ACHN (cell line): ENCODE results near the gene CNGB1.
A peak's percentile ranks its signal among the peaks of the same experiment; 100 is the strongest.
"Not testable (repeated sequence)": the region's sequence is repeated elsewhere in the genome, so short reads cannot be mapped to it uniquely, and the experiment has no call there.

Experiments used
- DNase-seq: peaks from one replicate; pipeline ENCODE4 v3.0.0-alpha.2; 2015
- in situ Hi-C: cut with HindIII; loops from 2 replicates; pipeline ENCODE4 v1.10.0; 2017; ENCODE audit warnings: low sequenced_read_pairs, low pct_ligation_motif_present, low pct_unique_long_range_greater_than_20kb

Gene CNGB1

DNA sequence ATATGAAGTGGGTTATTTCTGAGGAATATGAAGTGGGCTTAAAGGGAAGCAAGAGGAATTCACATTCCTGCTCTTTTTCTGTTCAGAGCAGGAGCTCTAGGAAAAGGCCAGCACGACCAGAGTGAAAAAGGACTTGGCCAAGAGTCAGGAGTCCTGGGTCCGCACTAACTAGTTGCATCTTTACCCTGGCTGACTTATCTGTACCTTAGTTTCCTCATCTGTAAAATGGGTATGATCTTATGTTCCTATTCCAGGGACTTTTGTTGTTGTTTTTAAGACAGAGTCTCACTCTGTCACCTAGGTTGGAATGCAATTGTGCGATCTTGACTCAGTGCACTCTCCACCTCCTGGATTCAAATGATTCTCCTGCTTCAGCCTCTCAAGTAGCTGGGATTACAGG is 52.5 kb downstream of the CNGB1 start:
- DNase-seq, result no peak
- in situ Hi-C loops, result no loop called here

GRCh38 chr16:57917929-57918328 is 53.0 kb downstream of the CNGB1 start:
- in situ Hi-C loops, DNase-seq: not testable (repeated sequence)

- DNase-seq, in situ Hi-C loops: not testable (repeated sequence)
These were observed 53.4 kb downstream of the CNGB1 start for GRCh38 chr16:57917489-57917888.

DNA sequence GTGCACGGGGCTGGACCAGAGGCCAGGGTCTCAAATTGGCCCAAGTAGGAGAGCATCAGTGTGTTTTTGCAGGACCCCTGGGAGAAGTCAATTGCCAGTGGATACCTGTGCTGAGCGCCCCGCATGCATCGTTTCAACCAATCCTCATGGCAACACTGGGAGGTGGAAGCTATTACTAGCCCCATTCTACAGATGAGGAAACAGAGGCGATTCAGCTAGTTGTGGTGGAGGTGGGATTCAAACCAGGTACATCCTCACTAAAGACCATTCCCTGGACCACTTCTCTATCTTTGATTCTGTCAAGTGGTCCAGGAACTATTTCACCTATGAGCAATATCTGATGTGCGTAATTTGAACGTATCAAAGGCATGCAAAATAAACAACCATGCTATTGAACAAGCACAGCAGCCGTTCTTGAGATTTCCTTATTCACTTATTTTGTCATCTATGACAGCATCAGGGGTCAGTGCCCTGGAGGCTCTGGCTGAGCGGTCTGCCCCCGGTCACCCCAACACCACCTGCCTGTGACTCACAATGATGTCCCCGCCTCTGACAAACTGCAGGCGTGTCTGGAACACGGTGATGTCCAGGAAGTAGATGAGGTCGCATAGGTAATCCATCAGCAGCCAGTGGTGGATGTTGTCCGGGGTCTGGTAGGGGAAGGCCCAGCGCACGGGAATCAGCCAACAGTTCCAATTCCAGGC is 54.0 kb downstream of the CNGB1 start:
- peak; percentile 30 for DNase-seq
- in situ Hi-C loops, result no loop called here

DNA sequence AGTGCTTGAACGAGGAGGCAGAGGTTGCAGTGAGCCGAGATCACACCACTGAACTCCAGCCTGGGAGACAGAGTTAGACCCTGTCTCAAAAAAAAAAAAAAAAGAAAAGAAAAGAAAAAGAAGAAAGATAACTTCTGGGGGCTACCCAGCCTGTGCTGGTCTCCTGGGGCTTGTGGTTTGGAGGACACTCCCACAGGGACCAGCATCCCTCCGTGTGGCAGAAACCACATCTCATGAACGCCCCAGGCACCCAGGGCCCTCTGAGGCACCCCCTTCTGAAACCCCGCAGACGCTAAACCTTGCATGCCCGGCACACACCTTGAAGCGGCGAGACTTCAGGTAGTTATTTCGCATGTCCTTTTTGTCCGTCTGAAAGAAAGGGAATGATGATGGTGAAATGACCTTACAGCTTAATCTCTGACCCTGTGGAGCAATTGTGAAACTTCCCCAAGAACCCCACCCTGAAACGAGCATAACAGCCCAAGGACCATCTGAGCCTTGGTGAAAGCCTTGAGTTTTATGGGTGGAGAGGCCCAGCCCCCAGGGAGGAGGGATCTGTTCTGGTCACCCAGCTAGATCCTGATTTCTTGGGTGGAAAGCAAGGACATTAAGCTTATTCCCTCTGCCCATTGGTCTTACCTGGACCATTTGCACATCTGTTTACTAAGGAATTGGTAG is 55.0 kb downstream of the CNGB1 start:
- in situ Hi-C loops, result no loop called here
- DNase-seq, result no peak

DNA sequence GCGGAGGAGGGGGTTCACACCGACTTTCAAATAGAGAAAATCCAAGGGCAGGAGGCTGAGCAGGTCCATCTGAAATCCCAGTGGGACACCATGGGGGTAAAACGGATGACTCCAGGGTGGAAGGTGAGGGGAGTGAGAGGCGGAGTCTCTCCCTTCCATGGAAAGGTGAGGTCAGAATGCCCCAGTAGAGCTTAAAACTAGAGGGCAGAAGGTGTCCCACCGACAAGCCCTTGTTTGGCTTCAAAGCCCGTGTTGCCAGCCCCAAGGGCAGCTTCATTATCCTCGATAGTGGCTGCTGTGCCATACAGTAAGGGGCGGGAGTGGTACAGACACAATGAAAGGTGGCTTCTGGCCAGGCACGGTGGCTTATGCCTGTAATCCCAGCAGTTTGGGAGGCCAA is 55.7 kb downstream of the CNGB1 start:
- in situ Hi-C loops, result no loop called here
- no peak for DNase-seq

DNA sequence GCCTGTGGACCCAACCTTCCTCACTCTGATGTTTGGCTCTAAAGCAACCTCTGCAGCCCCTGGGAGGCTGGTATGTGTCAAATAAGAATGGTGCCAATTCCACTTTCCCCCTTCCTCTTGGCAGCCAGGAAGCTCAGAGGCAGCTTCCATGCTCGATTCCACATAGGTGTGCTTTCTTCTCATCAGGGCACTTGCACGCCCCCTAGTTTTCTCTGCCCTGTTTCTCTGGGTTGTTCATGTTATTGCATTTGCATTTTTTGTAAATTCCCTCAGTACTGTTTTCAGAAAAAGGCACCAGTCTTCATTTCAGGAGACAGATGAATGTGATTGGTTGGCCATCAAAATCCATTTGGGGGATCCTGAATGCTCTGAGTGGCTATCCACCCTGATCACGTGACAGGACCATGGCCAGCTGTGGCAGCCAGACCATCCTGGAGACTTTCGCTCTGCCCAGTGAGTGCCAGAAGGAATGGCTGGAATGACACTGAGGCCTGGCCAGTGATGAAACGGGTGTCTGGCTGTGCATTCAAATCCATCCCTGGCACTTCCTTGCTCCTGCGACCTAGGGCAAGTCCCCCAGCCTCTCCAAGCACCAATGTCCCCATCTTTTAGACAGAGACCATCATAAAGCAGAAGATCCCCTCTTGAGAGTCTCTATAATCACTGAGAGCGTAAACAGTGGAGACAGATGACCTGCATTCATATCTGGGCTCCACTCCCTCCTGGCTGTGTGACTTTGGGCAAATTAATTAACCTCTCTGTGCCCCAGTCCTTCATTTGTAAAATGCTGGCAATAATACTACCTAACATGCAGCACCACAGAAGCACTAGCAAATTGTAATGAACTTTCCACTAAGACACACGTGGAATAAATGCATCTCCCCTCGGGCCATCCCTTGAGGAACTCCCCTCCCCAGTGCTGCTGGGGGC is 56.4 kb downstream of the CNGB1 start:
- in situ Hi-C loops, result no loop called here
- no peak for DNase-seq

DNA sequence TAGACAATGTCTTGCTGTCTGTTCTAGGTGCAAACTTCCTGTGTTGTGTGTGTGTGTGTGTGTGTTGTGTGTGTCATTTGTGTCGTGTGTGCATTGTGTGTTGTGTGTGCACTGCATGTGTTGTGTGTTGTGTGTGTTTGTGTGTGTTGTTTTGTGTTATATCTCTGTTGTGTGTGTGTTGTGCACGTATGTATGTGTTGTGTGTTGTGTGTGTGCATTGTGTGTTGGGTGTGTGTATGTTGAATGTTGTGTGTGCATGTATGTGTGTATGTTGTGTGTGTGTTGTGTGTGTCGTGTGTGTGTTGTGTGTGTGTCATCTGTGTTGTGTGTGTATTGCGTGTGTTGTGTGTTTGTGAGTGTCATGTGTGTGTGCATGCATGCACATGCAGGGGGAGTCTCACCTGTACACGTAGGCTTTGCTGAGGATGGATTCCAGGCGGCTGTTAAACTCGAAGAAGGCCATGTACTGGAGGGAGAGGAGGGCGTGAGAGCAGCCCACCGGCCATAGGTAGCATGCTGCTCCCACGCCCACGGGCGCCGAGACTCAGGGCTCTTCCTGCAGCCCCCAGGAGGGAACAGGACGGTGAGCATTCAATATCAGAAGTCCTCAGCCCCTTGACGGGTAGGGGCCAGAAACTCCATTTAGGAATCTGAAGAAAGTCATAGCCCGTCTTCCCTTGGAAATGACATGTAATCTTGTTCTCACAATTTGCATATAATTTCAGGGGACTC is 58.2 kb downstream of the CNGB1 start:
- DNase-seq, result no peak
- in situ Hi-C loops, result no loop called here

DNA sequence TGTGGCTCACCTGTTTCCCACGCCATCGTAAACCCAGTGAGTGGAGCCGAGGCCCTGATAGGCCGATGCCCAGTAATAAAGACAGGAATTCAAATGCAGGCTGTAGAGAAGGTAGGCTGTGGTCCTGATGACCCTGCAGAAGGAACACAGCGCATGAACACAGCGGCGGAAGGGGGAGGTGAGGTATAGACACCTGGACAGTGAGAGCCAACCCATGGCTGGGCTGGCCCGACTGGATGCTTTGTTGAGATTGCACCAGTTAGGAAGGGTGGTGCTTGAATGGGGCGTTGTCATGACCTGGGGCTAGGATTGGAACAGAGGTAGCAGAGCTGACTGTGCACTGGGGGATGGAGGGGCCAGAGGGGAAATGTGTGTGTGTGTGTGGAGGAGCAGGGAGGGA is 59.2 kb downstream of the CNGB1 start:
- DNase-seq, result no peak
- in situ Hi-C loops, result no loop called here

GRCh38 chr16:57910696-57911095 is 60.2 kb downstream of the CNGB1 start:
- in situ Hi-C loops, result no loop called here
- DNase-seq, result no peak

DNA sequence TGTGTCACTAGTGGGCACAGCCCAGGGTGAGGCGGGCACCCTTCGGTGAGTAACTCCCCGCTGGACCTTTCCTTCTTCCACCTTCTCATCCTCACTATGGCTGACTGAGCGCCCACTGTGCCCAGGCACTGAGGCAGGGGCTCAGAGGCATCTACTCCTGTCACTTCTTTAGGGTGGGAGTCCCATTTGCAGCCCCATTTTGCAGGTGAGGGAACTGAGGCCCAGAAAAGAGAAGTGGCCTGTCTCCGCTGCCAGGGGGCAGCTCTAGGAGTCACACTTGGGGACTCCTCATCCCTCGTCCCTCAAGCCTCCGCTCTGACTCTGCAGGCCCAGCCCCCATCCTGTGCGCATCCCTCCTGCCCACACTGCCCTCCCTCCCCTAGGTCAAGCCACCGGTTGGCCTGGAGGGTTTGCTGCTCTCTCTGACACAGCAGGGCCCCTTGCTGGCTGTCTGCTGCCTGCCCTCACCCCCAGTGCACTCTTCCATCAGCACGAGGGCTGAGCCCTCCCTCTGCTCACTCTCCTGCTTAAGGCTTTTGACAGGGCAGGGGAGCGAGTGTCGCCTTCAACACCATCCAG is 62.4 kb downstream of the CNGB1 start:
- DNase-seq, result no peak
- in situ Hi-C loops, result no loop called here

DNA sequence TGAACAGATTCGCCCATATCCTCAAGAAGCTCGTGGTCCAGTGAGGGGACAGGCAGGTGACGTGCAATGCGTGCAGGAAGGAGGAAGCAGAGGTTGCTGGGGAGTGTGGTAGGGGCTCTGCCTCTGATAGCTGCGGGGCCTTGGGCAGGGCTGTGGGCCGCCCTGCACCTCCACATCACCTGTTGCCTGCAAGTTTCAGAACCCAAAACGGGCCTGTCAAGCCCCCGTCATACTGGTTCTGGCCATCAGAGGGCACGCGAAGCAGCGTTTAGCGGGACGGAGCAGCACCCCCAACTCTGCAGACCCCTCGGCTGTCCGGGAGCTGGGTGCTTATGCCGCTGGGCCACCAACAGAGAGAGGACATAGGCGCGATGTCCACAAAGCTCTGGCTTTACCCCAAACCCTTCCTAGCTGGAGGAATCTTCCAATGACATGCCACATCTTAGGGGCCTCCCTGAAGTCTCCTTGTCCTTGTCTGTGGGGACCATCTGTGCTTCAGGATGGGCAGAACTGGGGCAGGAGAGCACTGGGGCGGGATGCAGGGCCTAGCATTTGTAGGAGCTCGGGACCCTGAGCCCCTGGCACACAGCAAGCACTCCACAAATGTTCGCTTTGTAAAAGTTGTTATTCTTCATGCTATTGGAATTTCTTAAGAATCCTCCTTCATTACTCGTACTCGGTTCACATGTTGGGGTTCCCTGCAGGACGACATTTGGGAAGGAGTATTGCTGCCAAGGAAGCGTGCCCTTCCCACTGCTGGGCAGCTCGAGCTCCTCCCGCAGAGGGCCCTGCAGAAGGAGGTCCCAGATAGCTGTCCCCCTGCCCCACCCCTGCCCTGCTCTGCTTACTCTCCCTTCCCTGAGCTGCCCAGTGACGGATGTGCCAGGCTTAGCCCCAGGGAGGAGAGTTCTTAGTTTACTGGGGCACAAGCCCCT is 64.3 kb downstream of the CNGB1 start:
- no peak for DNase-seq
- in situ Hi-C loops, result no loop called here

DNA sequence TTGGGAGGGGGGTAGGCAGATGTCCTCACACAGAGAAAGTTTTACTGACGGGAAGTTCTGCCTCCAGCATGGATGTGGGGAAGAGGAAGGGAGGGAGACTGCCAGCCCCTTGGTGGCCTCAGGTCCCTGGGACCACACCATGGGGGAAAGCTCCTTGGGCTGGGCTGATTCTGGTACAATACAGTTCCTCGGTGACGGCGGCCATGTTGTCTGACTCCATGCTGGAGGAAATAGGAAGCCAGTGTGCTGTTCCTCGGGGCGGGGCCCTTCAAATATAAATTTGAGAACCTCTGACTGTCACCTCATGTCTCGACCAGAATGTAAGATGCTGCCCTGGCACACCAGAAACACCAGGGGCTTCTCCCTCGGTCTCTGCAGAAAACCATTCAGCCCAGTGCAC is 66.8 kb downstream of the CNGB1 start:
- in situ Hi-C loops, result no loop called here
- DNase-seq, result no peak

DNA sequence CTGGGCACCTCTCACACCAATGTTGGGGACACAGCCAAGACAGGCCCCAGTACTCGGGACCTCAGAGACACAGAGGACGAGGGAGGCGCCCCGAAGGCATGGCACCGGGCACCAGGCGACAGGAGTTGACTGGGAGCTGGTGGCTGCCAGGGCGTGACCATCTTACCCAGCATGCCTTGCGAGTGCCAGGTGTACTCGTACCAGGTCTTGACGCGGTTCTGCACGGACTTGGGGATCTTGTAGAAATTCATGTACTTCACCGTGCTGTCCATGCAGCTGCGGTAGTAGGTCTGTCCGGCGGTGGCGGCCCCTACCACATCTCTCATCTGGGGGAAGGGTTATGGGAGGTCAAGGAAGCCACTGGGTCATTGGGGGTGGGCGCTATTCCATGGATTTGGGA is 67.3 kb downstream of the CNGB1 start:
- DNase-seq, result no peak
- in situ Hi-C loops, result no loop called here

DNA sequence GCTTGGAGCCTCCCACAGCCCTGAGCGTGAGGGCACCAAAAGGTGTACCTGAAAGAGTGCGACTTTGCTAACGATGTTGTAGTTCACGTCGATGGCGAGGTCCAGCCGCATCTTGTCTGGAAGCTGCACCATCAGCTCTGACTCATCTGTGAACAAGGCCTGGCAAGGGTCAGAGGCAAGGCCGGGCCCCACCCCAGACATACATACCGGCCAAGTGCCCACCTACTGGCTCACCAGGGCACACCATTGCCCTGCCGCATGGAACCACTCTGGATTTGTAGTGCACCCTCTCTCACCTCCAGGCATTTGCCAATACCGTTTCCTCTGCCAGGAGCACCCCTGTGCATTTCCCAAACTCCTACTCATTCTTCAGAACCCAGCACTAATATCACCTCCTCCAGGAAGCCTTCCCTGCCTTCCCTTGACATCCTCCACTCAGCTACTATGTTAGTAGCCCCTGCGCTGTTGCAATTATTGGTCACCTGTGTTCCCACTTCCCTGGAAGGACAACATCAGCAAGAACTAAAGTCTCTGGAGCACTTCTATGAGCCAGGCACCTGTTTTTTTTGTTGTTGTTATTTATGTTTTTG is 69.4 kb downstream of the CNGB1 start:
- in situ Hi-C loops, result no loop called here
- no peak for DNase-seq

DNA sequence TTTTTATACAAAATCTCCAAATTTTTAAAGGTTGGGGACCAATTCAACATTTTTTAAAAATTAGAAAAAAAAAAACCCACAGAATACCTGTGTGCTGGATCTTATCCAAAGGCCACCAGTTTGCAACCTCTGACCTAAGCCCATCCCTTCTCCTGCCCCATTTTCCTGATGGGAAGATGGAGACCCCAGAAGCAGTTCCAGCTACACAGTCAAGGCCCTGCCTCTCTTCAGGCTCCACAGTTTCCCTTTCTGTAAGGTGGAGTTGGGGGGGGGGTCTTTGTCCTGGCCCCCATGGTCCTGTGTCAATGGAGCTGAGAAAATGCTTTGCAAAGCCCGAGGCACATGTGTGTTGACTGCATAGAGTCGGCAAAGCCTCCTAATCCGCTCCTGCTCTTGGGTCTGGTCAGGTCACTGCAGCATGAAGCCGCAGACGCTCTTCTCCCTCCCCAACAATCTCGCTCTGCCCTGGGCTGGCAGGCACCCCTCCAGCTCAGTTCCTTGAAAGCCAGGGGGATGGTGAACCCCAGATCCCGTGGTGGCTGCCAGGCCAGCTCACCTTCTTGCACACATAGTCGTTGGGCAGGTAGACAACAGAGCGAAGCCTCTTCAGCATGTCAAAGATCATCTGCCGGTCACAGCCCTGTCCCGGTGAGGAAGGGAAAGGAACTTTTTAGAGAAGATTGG is 70.0 kb downstream of the CNGB1 start:
- DNase-seq, result no peak
- in situ Hi-C loops, result no loop called here
